ENCODE data around the gene ACOXL.

- no peak for TF ChIP-seq USF1 (CRISPR knock-in tag; IDR thresholded peaks at IDR 0.05)
- TF ChIP-seq FOXA1 (IDR thresholded peaks at IDR 0.05; ENCODE audit: borderline replicate concordance): no peak
- no peak for TF ChIP-seq SMC3 (conservative IDR thresholded peaks at IDR 0.05; ENCODE audit: insufficient read depth, low read depth, low read length)
- TF ChIP-seq FUS (optimal IDR thresholded peaks at IDR 0.05; ENCODE audit: low read depth, low read length): no peak
- TF ChIP-seq JUN (IDR thresholded peaks at IDR 0.05; ENCODE audit: borderline replicate concordance, low read depth, low read length): no peak
- no peak for TF ChIP-seq JUN (CRISPR knock-in tag; IDR thresholded peaks at IDR 0.05; ENCODE audit: borderline replicate concordance)
- TF ChIP-seq KLF6 (CRISPR knock-in tag; IDR thresholded peaks at IDR 0.05; ENCODE audit: borderline replicate concordance): no peak
- no peak for TF ChIP-seq ZBTB40 (IDR thresholded peaks at IDR 0.05)
- TF ChIP-seq ZBTB40 (CRISPR knock-in tag; IDR thresholded peaks at IDR 0.05): no peak
- no peak for TF ChIP-seq FOXM1 (IDR thresholded peaks at IDR 0.05; ENCODE audit: low read depth)
- TF ChIP-seq FOXM1 (CRISPR knock-in tag; IDR thresholded peaks at IDR 0.05; ENCODE audit: low read depth): no peak
- no peak for TF ChIP-seq ZNF143 (CRISPR knock-in tag; IDR thresholded peaks at IDR 0.05)
- TF ChIP-seq HNRNPLL (IDR thresholded peaks at IDR 0.05; ENCODE audit: low read depth, low read length, poor library complexity, severe bottlenecking): no peak
Measured at GRCh38 chr2:111068435-111069058, 336.2 kb downstream of the ACOXL start.

Data from K562 (cell line).